MCF 10A (cell line): ENCODE results near the gene FAM3D. TPM values are rescaled to one million over a fixed set of nuclear protein-coding genes. Genes with fewer than 3 reads are reported as not detected.
"Not testable (repeated sequence)": the region's sequence is repeated elsewhere in the genome, so short reads cannot be mapped to it uniquely, and the experiment has no call there.

Experiments used
- BruUV-seq: library from RNA; stranded (reverse); fragments of 400-500 nt; replicated peaks from 2 replicates; lab custom pipeline; 2021; lab: Mats Ljungman, UMichigan
- CTCF ChIA-PET: fragments of 300-600 bp; sonication (Branson Sonifier 250); formaldehyde crosslinking; extraction: SDS; loops from one replicate; lab custom pipeline; 2021; ENCODE audit warnings: antibody characterized with exemption, inconsistent platforms; lab: Yijun Ruan, JAX
- POLR2A ChIA-PET: fragments of 300-600, 350-650 bp; sonication (Branson Sonifier 250); formaldehyde crosslinking; extraction: SDS; loops from one replicate; lab custom pipeline; 2020; ENCODE audit warnings: antibody characterized with exemption, inconsistent platforms; lab: Yijun Ruan, JAX
- DNase-seq: peaks from one replicate; pipeline ENCODE4 v3.0.0-alpha.2; 2018; ENCODE audit not compliant: unreplicated experiment
- H3K27ac Mint-ChIP-seq: one replicate; pipeline ENCODE4 v1.8.0; 2022; ENCODE audit warnings: mild to moderate bottlenecking, low read depth, mixed read lengths; ENCODE audit not compliant: unreplicated experiment
- H3K27me3 Mint-ChIP-seq: one replicate; pipeline ENCODE4 v1.8.0; 2022; ENCODE audit warnings: mixed read lengths; ENCODE audit not compliant: insufficient read depth, unreplicated experiment
- H3K36me3 Mint-ChIP-seq: one replicate; pipeline ENCODE4 v1.8.0; 2022; ENCODE audit warnings: mild to moderate bottlenecking, moderate library complexity, mixed read lengths; ENCODE audit not compliant: insufficient read depth, unreplicated experiment
- H3K4me1 Mint-ChIP-seq: one replicate; pipeline ENCODE4 v1.8.0; 2022; ENCODE audit warnings: mixed read lengths; ENCODE audit not compliant: insufficient read depth, unreplicated experiment
- H3K4me3 Mint-ChIP-seq: one replicate; pipeline ENCODE4 v1.8.0; 2022; ENCODE audit warnings: mild to moderate bottlenecking, moderate library complexity, mixed read lengths; ENCODE audit not compliant: unreplicated experiment
- H3K9me3 Mint-ChIP-seq: one replicate; pipeline ENCODE4 v1.8.0; 2022; ENCODE audit warnings: mixed read lengths; ENCODE audit not compliant: unreplicated experiment
- CTCF ChIP-seq: fragments of 200-600 bp; IDR thresholded peaks from one replicate; pipeline ENCODE4 v1.8.0; 2022; ENCODE audit warnings: antibody characterized with exemption, mild to moderate bottlenecking; ENCODE audit not compliant: unreplicated experiment
- intact Hi-C: fragments of 100-400 bp; cut with micrococcal nuclease; formaldehyde crosslinking; loops from 2 replicates; pipeline ENCODE4 v1.14.1; 2022
- total RNA-seq: library from RNA; stranded (reverse); gene quantifications from 2 replicates; pipeline ENCODE4 v1.2.3, GENCODE V29; 2022

Gene FAM3D
- total RNA-seq, 1 experiment from 2014 or later = not detected

- Mint-ChIP-seq H3K4me1 (no peaks in the 10 kb centered on the region), H3K9me3 (no peaks in the 10 kb centered on the region), H3K4me3 (no peak overlapping the region), H3K27me3 (no peaks in the 10 kb centered on the region), H3K27ac (no peak overlapping the region), H3K36me3 (no peaks in the 10 kb centered on the region)
- POLR2A ChIA-PET = interaction anchor here (1.0 kb wide), 1 partner anchor 9 kb away, joined by 3 read pairs; no protein-coding TSS in a partner anchor
- TF ChIP-seq CTCF = no peak
- no peak for DNase-seq
- no TSS peak for BruUV-seq
- intact Hi-C loops = no loop called here
- CTCF ChIA-PET = interaction anchor here (0.7 to 1.2 kb wide), 3 partner anchors 9 to 77 kb away, joined by 3 read pairs; no protein-coding TSS in a partner anchor
Observed at GRCh38 chr3:58708116-58708791, 41.7 kb upstream of the FAM3D start.

GRCh38 chr3:58707390-58707930 lies 40.9 kb upstream of the FAM3D start:
- intact Hi-C loops = no loop called here
- Mint-ChIP-seq H3K4me3 (no peak overlapping the region), H3K4me1 (no peaks in the 10 kb centered on the region), H3K9me3 (no peaks in the 10 kb centered on the region), H3K36me3 (no peaks in the 10 kb centered on the region), H3K27me3 (no peaks in the 10 kb centered on the region), H3K27ac (no peak overlapping the region)
- CTCF ChIA-PET = interaction anchor here (0.7 kb wide), 1 partner anchor 77 kb away, joined by 3 read pairs; no protein-coding TSS in a partner anchor
- DNase-seq = no peak
- POLR2A ChIA-PET = no interaction called here
- no TSS peak for BruUV-seq
- TF ChIP-seq CTCF = no peak

GRCh38 chr3:58706395-58707167 lies 40.0 kb upstream of the FAM3D start:
- H3K4me1 Mint-ChIP-seq = no peaks in the 10 kb centered on the region
- no peak overlapping the region for H3K4me3 Mint-ChIP-seq
- intact Hi-C loops = no loop called here
- ChIA-PET CTCF (no interaction called here), POLR2A (no interaction called here)
- TF ChIP-seq CTCF = no peak
- no peaks in the 10 kb centered on the region for H3K27me3 Mint-ChIP-seq
- no peak for DNase-seq
- no peaks in the 10 kb centered on the region for H3K9me3 Mint-ChIP-seq
- BruUV-seq = no TSS peak
- H3K27ac Mint-ChIP-seq = no peak overlapping the region
- no peaks in the 10 kb centered on the region for H3K36me3 Mint-ChIP-seq

GRCh38 chr3:58704745-58705144 lies 38.2 kb upstream of the FAM3D start:
- Mint-ChIP-seq H3K36me3 (no peaks in the 10 kb centered on the region), H3K4me3 (no peak overlapping the region), H3K27ac (no peak overlapping the region), H3K27me3 (no peaks in the 10 kb centered on the region), H3K4me1 (no peaks in the 10 kb centered on the region), H3K9me3 (no peaks in the 10 kb centered on the region)
- TF ChIP-seq CTCF = no peak
- ChIA-PET CTCF (interaction anchor here (0.6 kb wide), 1 partner anchor 14 kb away, joined by 3 read pairs; no protein-coding TSS in a partner anchor), POLR2A (no interaction called here)
- intact Hi-C loops = no loop called here
- no TSS peak for BruUV-seq
- no peak for DNase-seq

GRCh38 chr3:58704304-58704703 lies 37.7 kb upstream of the FAM3D start:
- POLR2A ChIA-PET, intact Hi-C loops, DNase-seq, H3K27ac Mint-ChIP-seq, H3K4me3 Mint-ChIP-seq, H3K27me3 Mint-ChIP-seq, H3K36me3 Mint-ChIP-seq, BruUV-seq, H3K4me1 Mint-ChIP-seq, H3K9me3 Mint-ChIP-seq: not testable (repeated sequence)
- CTCF ChIA-PET = interaction anchor here (0.6 kb wide), 2 partner anchors 13 to 398 kb away, joined by 3 read pairs; no protein-coding TSS in a partner anchor
